HG03342 (cell line): Measurements from ENCODE around the gene CEACAM19.
"Not testable (repeated sequence)": the region's sequence is repeated elsewhere in the genome, so short reads cannot be mapped to it uniquely, and the experiment has no call there.

ENCODE experiments used
- ATAC-seq: cut with Tn5 transposase; IDR thresholded peaks from one replicate; pipeline ENCODE4 v1.9.1; 2021; ENCODE audit warnings: mild to moderate bottlenecking, moderate library complexity; ENCODE audit not compliant: unreplicated experiment

CEACAM19 gene

GRCh38 chr19:44673510-44673909 lies 2.2 kb downstream of the CEACAM19 start:
- ATAC-seq, result no peak

- ATAC-seq, result no peak
Measured at GRCh38 chr19:44675521-44675920, 4.2 kb downstream of the CEACAM19 start.

- no peak for ATAC-seq
Measured at GRCh38 chr19:44677019-44677811, 5.9 kb downstream of the CEACAM19 start.

- ATAC-seq, result no peak
Measured at GRCh38 chr19:44680536-44680935, 9.3 kb downstream of the CEACAM19 start.

- ATAC-seq, result no peak
Measured at GRCh38 chr19:44681992-44682790, 10.9 kb downstream of the CEACAM19 start.

- ATAC-seq, result no peak
Measured at GRCh38 chr19:44682807-44683206, 11.5 kb downstream of the CEACAM19 start.

GRCh38 chr19:44683434-44684210 lies 12.3 kb downstream of the CEACAM19 start:
- ATAC-seq, result no peak

GRCh38 chr19:44684396-44684795 lies 13.1 kb downstream of the CEACAM19 start:
- not testable (repeated sequence) for ATAC-seq

GRCh38 chr19:44684892-44685863 lies 13.9 kb downstream of the CEACAM19 start:
- ATAC-seq, result no peak

- no peak for ATAC-seq
Measured at GRCh38 chr19:44685877-44686276, 14.6 kb downstream of the CEACAM19 start.

GRCh38 chr19:44686896-44687295 lies 15.6 kb downstream of the CEACAM19 start:
- no peak for ATAC-seq

GRCh38 chr19:44687888-44688287 lies 16.6 kb downstream of the CEACAM19 start:
- no peak for ATAC-seq

- no peak for ATAC-seq
Measured at GRCh38 chr19:44689290-44690130, 18.2 kb downstream of the CEACAM19 start.

GRCh38 chr19:44690131-44690440 lies 18.8 kb downstream of the CEACAM19 start:
- ATAC-seq, result no peak

- ATAC-seq, result peak; percentile 3
Measured at GRCh38 chr19:44692379-44692721, 21.1 kb downstream of the CEACAM19 start.

GRCh38 chr19:44694184-44694579 lies 22.9 kb downstream of the CEACAM19 start:
- ATAC-seq, result no peak

GRCh38 chr19:44696939-44697669 lies 25.8 kb downstream of the CEACAM19 start:
- ATAC-seq, result no peak

- ATAC-seq, result no peak
Measured at GRCh38 chr19:44697670-44698034, 26.4 kb downstream of the CEACAM19 start.
